ENCODE results near the gene HNRNPAB.
"Not testable (repeated sequence)": the region's sequence is repeated elsewhere in the genome, so short reads cannot be mapped to it uniquely, and the experiment has no call there.

The HNRNPAB gene

GRCh38 chr5:178247481-178248456 is 43.4 kb downstream of the HNRNPAB start:
- DNase-seq = no peak

GRCh38 chr5:178248750-178249149 is 44.4 kb downstream of the HNRNPAB start:
- no peak for DNase-seq

- peak; percentile 22 for DNase-seq
Measured at GRCh38 chr5:178249191-178249989, 45.1 kb downstream of the HNRNPAB start.

GRCh38 chr5:178250263-178250662 is 45.9 kb downstream of the HNRNPAB start:
- DNase-seq = no peak

GRCh38 chr5:178252258-178252657 is 47.9 kb downstream of the HNRNPAB start:
- DNase-seq = no peak

- not testable (repeated sequence) for DNase-seq
Measured at GRCh38 chr5:178253632-178254031, 49.3 kb downstream of the HNRNPAB start.

- DNase-seq = no peak
Measured at GRCh38 chr5:178256746-178257145, 52.4 kb downstream of the HNRNPAB start.

GRCh38 chr5:178257650-178258049 is 53.3 kb downstream of the HNRNPAB start:
- DNase-seq = no peak

- DNase-seq = no peak
Measured at GRCh38 chr5:178259623-178260536, 55.5 kb downstream of the HNRNPAB start.
